Vagina (tissue), 2 donors: ENCODE data around the gene VDAC2.

ENCODE experiments used
- POLR2A ChIP-seq, 2 donors: fragments of 450-650 bp; IDR thresholded peaks; one replicate each; pipeline ENCODE4 v1.6.1; 2017; ENCODE audit warnings: antibody characterized with exemption in 2 of 2, mild to moderate bottlenecking in 2 of 2, moderate library complexity in 2 of 2
- TF ChIP-seq, protein P1 (sequence below), 3 experiments: fragments of 450-650 bp in 2 of 3; fragments of 200-600 bp in 1 of 3; sonication (generic) in 1 of 3; IDR thresholded peaks; one replicate each; pipeline ENCODE4 v1.5.1; 2017 to 2019; ENCODE audit warnings: antibody characterized with exemption in 3 of 3, mild to moderate bottlenecking in 2 of 3, moderate library complexity in 2 of 3

DNA sequence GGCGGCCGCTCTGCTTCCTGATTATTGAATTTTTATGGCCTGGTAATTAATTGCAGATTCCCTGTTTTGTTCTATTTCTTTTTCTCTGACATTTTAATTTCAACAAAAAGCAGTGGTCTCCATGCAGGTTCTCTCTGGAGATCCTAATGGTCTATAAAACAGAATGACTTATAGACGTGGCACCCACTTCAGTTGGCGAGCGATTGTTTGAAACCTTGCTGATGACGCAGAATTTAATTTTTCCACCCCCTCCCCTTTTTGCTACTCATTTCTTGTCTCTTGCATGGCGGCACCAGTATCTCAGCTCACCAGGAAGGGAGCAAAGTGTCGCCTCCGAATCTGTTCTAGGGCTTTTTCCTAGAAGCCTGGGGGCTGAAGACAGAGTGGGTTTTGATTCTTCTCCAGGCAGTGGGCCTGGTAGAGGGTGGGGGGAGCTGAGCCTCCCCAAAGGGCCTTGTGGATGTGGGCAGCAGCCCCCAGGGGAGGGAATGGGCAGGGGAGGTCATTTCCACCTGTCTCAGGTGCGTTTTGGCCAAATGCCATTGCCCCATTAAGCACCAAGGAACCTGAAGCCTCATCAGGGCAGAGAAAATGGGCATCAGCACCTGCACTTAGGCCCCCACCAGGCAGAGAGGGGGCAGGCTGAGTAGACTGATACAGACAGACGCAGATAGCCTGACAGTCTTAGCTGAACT lies 28.6 kb downstream of the VDAC2 start:
- TF ChIP-seq, protein P1, sequence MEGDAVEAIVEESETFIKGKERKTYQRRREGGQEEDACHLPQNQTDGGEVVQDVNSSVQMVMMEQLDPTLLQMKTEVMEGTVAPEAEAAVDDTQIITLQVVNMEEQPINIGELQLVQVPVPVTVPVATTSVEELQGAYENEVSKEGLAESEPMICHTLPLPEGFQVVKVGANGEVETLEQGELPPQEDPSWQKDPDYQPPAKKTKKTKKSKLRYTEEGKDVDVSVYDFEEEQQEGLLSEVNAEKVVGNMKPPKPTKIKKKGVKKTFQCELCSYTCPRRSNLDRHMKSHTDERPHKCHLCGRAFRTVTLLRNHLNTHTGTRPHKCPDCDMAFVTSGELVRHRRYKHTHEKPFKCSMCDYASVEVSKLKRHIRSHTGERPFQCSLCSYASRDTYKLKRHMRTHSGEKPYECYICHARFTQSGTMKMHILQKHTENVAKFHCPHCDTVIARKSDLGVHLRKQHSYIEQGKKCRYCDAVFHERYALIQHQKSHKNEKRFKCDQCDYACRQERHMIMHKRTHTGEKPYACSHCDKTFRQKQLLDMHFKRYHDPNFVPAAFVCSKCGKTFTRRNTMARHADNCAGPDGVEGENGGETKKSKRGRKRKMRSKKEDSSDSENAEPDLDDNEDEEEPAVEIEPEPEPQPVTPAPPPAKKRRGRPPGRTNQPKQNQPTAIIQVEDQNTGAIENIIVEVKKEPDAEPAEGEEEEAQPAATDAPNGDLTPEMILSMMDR (IDR thresholded peaks at IDR 0.05), result no peak
- no peak for TF ChIP-seq POLR2A (IDR thresholded peaks at IDR 0.05)
